Heart right ventricle (tissue), 16 donors: ENCODE results near the gene PRSS3. TPM values are rescaled to one million over a fixed set of nuclear protein-coding genes. Genes with fewer than 3 reads are reported as not detected.
"Not testable (repeated sequence)": the region's sequence is repeated elsewhere in the genome, so short reads cannot be mapped to it uniquely, and the experiment has no call there.

Experiments used
- ATAC-seq, 8 donors: fragments of 200-7000 bp; cut with Tn5 transposase; one replicate each; pipeline ENCODE4 v1.9.1; 2020; ENCODE audit warnings: mild to moderate bottlenecking in 8 of 8, moderate library complexity in 8 of 8, moderate number of reproducible peaks in 1 of 8
- DNase-seq, 2 donors: peaks; one replicate each; pipeline ENCODE4 v3.0.0-alpha.2; 2020
- H3K27ac ChIP-seq, 10 donors: fragments of 200-600 bp; sonication (generic) in 2 of 10; one replicate each; pipeline versions ENCODE4 v1.5.0 to v1.8.0; 2020 to 2022; ENCODE audit warnings: mild to moderate bottlenecking in 3 of 10
- H3K27me3 ChIP-seq, 7 donors: fragments of 200-600 bp; one replicate each; pipeline ENCODE4 v1.8.0; 2021 to 2022; ENCODE audit warnings: mild to moderate bottlenecking in 2 of 7
- H3K36me3 ChIP-seq, 9 donors: fragments of 200-600 bp; sonication (generic) in 1 of 9; one replicate each; pipeline versions ENCODE4 v1.5.0 to v1.8.0; 2020 to 2022; ENCODE audit warnings: mild to moderate bottlenecking in 2 of 9
- H3K4me1 ChIP-seq, 9 donors: fragments of 200-600 bp; sonication (generic) in 1 of 9; one replicate each; pipeline versions ENCODE4 v1.5.0 to v1.8.0; 2020 to 2022; ENCODE audit warnings: mild to moderate bottlenecking in 4 of 9
- H3K4me3 ChIP-seq, 10 donors: fragments of 200-600 bp; sonication (generic) in 2 of 10; one replicate each; pipeline versions ENCODE4 v1.5.0 to v1.8.0; 2020 to 2022; ENCODE audit warnings: mild to moderate bottlenecking in 7 of 10, moderate library complexity in 2 of 10
- H3K9me3 ChIP-seq, 11 donors: fragments of 200-600 bp in 10 of 11; sonication (generic) in 2 of 11; one replicate each; pipeline versions ENCODE4 v1.5.0 to v1.8.0; 2013 to 2022; ENCODE audit warnings: mild to moderate bottlenecking in 2 of 11, control low read depth in 1 of 11, moderate library complexity in 1 of 11
- CTCF ChIP-seq, 9 donors: fragments of 200-600 bp; sonication (generic) in 2 of 9; IDR thresholded peaks; one replicate each; pipeline versions ENCODE4 v1.5.0 to v1.8.0; 2021 to 2022; ENCODE audit warnings: antibody characterized with exemption in 9 of 9, mild to moderate bottlenecking in 5 of 9, moderate library complexity in 1 of 9
- WGBS, 2 donors: extraction: QIAGEN DNeasy Blood & Tissue Kit; methylation state at CpG; one replicate each; pipeline ENCODE4 v1.1.7; 2013; ENCODE audit warnings: inconsistent platforms in 1 of 2; 5-methylcytosine and 5-hydroxymethylcytosine counted together
- intact Hi-C, 10 donors: fragments of 100-400 bp; cut with DNase I; formaldehyde crosslinking; loops; one replicate each; pipeline versions ENCODE4 v1.11.1 to v1.14.2; 2022
- polyA plus RNA-seq, 2 donors: library from polyadenylated mRNA; stranded (reverse); fragments of 200-250 nt; gene quantifications; one replicate each; pipeline ENCODE4 v1.2.3, GENCODE V29; 2013
- total RNA-seq, 10 donors: library from RNA; stranded (reverse); fragmentation: NEBNext Ultra II Directional in 3 of 10; extraction: Animal tissue kit (Norgen Biotek cat#: 25700) in 3 of 10; gene quantifications; one replicate each; pipeline versions ENCODE4 v1.2.1 to v1.2.4, GENCODE V29; 2021 to 2023
- donor health status: Arrhythmogenic right ventricular cardiomyopathy.
- donor health status: ischemic (EF 13 %, LVEDD 7.1; RV severe dilation, severe dysfunction).
- donor health status: healthy with polysubstance abuse.
- donor health status: DM: no; HTN: yes; CAD: no.
- donor health status: DM: no; HTN: no; CAD: no.
- donor health status: ischemic (EF 25% LVEDD 6.9; RV normal size, moderate dysfunction).
- donor health status: ischemic (EF 25% LVEDD 5.7; RV mildly dilated, moderate dysfunction).
- donor health status: healthy.
- donor health status: DM: yes; HTN: yes; CAD: no.
- donor health status: Ischemic cardiomyopathy.
- donor health status: ischemic (EF 35%, LVEDD 5.7; RV mildly dilated, moderate dysfunction).
- donor health status: nonischemic (EF 11% LVEDD 7.7; RV severe dilation, severe dysfunction).
- donor health status: DM: yes; HTN: yes; CAD: no.
- donor health status: PGD.
- donor health status: ischemic (EF 29% LVEDD 5.4; RV normal size, mild dysfunction).
- donor health status: nonischemic (EF 23%, LVEDD 6.1; RV moderate dilation, normal function).

The PRSS3 gene
- total and polyA plus RNA-seq, 12 donors: 0.07 to 1.0 (median 0.66) TPM; not detected in 4

DNA sequence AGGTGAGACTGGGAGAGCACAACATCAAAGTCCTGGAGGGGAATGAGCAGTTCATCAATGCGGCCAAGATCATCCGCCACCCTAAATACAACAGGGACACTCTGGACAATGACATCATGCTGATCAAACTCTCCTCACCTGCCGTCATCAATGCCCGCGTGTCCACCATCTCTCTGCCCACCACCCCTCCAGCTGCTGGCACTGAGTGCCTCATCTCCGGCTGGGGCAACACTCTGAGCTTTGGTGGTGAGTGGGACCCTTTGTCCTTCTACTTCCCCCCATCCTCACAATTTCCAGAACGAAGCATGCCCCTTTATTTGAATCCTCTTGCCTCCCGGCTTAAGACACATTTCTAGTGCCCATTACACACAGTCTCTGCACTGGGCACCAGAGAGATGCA, 2.5 kb downstream of the PRSS3 start:
- ATAC-seq (no peak), DNase-seq (no peak)
- Histone ChIP-seq H3K36me3 (no peaks in the 10 kb centered on the region), H3K27me3 (peaks cover 0 to 2% (median 0%) of the 10 kb centered on the region in 7 donors), H3K4me3 (no peak overlapping the region), H3K4me1 (no peaks in the 10 kb centered on the region), H3K27ac (no peak overlapping the region), H3K9me3 (peaks cover 0 to 7% (median 0%) of the 10 kb centered on the region in 11 donors)
- 79 to 91% methylated on average over 8 of the region's 8 CpGs for WGBS, 2 donors
- intact Hi-C loops: no loop called here
- no peak for TF ChIP-seq CTCF (IDR thresholded peaks at IDR 0.05)

DNA sequence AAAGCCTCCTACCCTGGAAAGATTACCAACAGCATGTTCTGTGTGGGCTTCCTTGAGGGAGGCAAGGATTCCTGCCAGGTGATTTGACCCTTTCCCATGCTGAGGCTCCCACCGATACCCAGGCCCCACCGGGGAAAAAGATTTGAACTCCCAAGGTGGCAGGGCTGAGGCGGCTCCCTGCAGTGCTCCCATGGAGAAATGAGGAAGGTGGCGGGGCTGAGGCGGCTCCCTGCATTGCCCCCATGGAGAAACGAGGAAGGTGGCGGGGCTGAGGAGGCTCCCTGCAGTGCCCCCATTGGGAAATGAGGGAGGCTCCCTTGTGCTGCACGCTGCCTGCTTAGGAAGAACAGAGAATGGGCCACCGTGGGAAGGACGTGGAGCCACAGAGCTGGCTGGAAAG, 3.2 kb downstream of the PRSS3 start:
- DNase-seq (no peak), ATAC-seq (no peak)
- no peaks in the 10 kb centered on the region for H3K36me3 ChIP-seq
- H3K4me1 ChIP-seq: no peaks in the 10 kb centered on the region
- peaks cover 0 to 7% (median 0%) of the 10 kb centered on the region in 11 donors for H3K9me3 ChIP-seq
- H3K27ac ChIP-seq: no peak overlapping the region
- H3K4me3 ChIP-seq: no peak overlapping the region
- H3K27me3 ChIP-seq: peaks cover 0 to 2% (median 0%) of the 10 kb centered on the region in 7 donors
- no peak for TF ChIP-seq CTCF (IDR thresholded peaks at IDR 0.05)
- 74 to 83% methylated on average over 10 of the region's 10 CpGs for WGBS, 2 donors
- intact Hi-C loops: no loop called here

DNA sequence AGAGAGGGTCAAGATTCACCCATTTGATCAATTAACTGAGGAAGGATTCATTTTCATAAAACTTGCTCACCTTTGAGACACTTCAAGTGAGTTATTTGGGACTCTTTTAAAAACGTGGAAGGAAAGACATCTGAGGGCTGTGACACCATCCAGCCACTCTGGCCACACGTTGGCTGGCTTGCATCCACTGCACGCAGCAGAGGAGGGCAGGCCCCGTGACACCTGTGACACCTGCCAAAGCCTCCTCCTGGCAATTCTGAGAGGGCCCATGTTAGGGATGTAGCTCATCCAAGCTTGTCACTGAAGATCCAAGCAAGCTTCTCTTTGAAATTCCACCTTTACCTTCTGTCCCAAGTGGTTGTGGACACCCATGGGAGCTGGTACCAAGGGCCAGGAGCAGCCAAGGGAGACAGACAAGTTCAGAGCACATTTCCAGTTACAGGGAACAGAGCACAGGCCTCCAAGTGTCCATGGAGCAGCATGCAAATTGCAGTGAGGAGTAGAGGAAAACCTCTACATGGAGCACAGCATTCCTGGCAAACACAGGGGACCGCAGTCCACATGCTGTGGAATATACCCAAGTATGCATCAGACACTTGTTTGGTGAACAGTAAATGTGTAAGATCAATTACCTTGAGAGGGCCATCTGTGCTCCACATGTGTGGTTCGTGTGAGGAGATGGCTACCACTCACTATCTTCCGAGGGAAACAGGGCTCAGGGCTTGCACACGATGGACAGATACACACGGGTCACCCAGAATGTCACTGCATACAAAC, 4.8 kb downstream of the PRSS3 start:
- 74 to 75% methylated on average over 9 of the region's 9 CpGs for WGBS, 2 donors
- no peaks in the 10 kb centered on the region for H3K36me3 ChIP-seq
- ATAC-seq (no peak), DNase-seq (no peak)
- no peak overlapping the region for H3K4me3 ChIP-seq
- no peak for TF ChIP-seq CTCF (IDR thresholded peaks at IDR 0.05)
- peaks cover 0 to 7% (median 0%) of the 10 kb centered on the region in 11 donors for H3K9me3 ChIP-seq
- intact Hi-C loops: no loop called here
- H3K4me1 ChIP-seq: no peaks in the 10 kb centered on the region
- H3K27ac ChIP-seq: no peak overlapping the region
- peaks cover 0 to 2% (median 0%) of the 10 kb centered on the region in 7 donors for H3K27me3 ChIP-seq

- ATAC-seq (no peak), DNase-seq (no peak)
- Histone ChIP-seq H3K36me3 (no peaks in the 10 kb centered on the region), H3K27ac (no peak overlapping the region), H3K9me3 (peaks cover 0 to 7% (median 0%) of the 10 kb centered on the region in 11 donors), H3K27me3 (peaks cover 0 to 2% (median 0%) of the 10 kb centered on the region in 7 donors), H3K4me1 (no peaks in the 10 kb centered on the region), H3K4me3 (no peak overlapping the region)
- WGBS, 2 donors: 52 to 85% methylated on average over 2 of the region's 2 CpGs
- no peak for TF ChIP-seq CTCF (IDR thresholded peaks at IDR 0.05)
- intact Hi-C loops: no loop called here
Observed at GRCh38 chr9:33800886-33801285, 5.5 kb downstream of the PRSS3 start.

DNA sequence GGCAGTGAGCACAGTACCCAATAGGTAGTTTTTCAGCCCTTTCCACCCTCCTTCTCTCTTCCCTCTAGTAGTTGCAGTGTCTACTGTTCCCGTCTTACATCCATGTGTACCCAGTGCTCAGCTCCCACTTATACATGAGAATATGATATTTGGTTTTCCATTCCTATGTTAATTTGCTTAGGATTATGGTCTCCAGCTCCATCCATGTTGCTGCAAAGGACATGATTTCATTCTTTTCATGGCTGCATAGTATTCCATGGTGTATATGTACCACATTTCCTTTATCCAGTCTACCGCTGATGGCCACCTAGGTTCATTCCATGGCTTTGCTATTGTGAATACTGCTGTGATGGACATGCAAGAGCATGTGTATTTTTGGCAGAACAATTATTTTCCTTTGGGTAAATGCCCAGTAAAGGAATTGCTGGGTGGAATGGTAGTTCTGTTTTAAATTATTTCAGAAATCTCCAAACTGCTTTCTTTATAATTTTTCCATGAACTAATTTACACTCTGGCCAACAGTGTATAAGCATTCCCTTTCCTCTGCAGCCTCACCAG, 6.7 kb downstream of the PRSS3 start:
- H3K4me3 ChIP-seq, H3K27me3 ChIP-seq, intact Hi-C loops, H3K9me3 ChIP-seq, H3K36me3 ChIP-seq, H3K27ac ChIP-seq, DNase-seq, ATAC-seq, H3K4me1 ChIP-seq: not testable (repeated sequence)
- WGBS, 2 donors: 98% methylated on average over 2 of the region's 2 CpGs

DNA sequence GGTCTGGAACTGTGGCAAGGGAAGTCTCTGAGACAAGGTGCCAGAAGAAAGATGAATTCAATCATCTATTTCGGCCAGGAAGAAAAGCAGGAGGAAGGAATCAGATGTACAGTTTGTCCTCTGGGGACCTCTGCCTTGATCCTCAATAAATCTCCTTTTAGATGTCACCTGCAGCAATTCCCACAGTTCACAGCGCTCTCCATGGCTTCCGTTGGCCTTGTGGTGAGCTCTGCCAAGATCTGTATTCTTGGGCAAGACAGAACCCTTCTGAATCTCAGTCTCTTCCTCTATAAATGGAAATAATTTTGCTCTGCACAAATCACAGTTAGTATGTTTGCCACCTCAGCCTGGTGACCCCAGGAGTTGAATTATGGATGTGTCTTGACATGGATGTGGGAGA, 8.8 kb downstream of the PRSS3 start:
- H3K4me3 ChIP-seq, intact Hi-C loops, ATAC-seq, H3K9me3 ChIP-seq, H3K4me1 ChIP-seq, H3K27me3 ChIP-seq, H3K27ac ChIP-seq, H3K36me3 ChIP-seq, DNase-seq: not testable (repeated sequence)
- 80 to 90% methylated on average over 3 of the region's 3 CpGs for whole genome bisulfite sequencing, 2 donors

GRCh38 chr9:33807156-33807555, 11.8 kb downstream of the PRSS3 start:
- H3K4me3 ChIP-seq, H3K9me3 ChIP-seq, H3K4me1 ChIP-seq, H3K27ac ChIP-seq, DNase-seq, intact Hi-C loops, H3K27me3 ChIP-seq, H3K36me3 ChIP-seq: not testable (repeated sequence)
- ATAC-seq: peak in 1 of 8 donors; percentile 19
- WGBS, 2 donors: 67 to 78% methylated on average over 2 of the region's 2 CpGs
